ENCODE measurements around the gene SH3BP5L. TPM values are rescaled to one million over a fixed set of nuclear protein-coding genes. Genes with fewer than 3 reads are reported as not detected.

Gene SH3BP5L
- total RNA-seq, 6 experiments from 2014 or later: 29.8 to 42.1 (median 32.2) TPM

GRCh38 chr1:248783367-248783766 lies 42.3 kb downstream of the SH3BP5L start:
- Mint-ChIP-seq H3K4me3 (no peak overlapping the region), H3K27ac (no peak overlapping the region), H3K4me1 (ENCODE audit: low read depth) (no peaks in the 10 kb centered on the region), H3K36me3 (ENCODE audit: low read depth) (no peaks in the 10 kb centered on the region), H3K9me3 (no peaks in the 10 kb centered on the region), H3K27me3 (ENCODE audit: insufficient read depth) (peaks cover 4% of the 10 kb centered on the region)
- TF ChIP-seq CTCF (IDR thresholded peaks at IDR 0.05): no peak
- DNase-seq: no peak

DNA sequence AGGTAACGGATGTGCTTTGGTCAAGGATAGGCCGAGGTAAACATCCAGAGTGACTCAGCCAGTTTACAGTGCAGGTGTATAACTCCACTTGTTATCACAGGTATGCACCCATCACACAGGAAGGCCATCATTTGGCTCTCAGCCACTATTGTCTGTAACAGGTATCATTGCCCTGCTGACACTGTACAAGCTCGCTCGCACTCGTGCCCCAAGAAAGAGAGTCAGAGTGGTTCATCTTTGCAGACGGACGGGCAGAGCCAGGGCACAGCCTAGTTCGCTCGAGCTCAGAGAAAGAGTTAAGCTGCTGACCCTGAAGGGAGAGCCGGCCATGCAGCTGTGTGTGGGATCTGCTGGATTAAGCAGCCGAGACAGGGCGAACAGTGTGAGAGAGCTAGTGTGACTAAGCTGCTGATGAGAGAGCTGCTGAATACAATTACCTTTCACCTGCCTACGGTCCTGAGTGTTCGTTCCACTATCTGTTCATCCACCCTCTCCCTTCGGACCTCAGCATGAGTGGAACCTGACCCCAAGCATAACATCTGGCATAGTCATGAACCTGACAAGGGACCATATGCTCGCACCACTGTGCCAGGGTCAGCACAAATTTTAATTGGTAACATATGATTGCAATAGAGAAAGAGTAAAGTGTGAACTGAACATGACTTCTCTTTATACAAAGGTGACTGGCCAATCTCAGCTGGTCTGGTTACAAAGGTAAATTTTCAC lies 43.1 kb downstream of the SH3BP5L start:
- Mint-ChIP-seq H3K27ac (no peak overlapping the region), H3K9me3 (no peaks in the 10 kb centered on the region), H3K27me3 (ENCODE audit: insufficient read depth) (peaks cover 4% of the 10 kb centered on the region), H3K4me3 (no peak overlapping the region), H3K36me3 (ENCODE audit: low read depth) (no peaks in the 10 kb centered on the region), H3K4me1 (ENCODE audit: low read depth) (no peaks in the 10 kb centered on the region)
- no peak for DNase-seq
- TF ChIP-seq CTCF (IDR thresholded peaks at IDR 0.05): no peak

GRCh38 chr1:248779350-248779749 lies 46.4 kb downstream of the SH3BP5L start:
- Mint-ChIP-seq H3K4me3 (no peak overlapping the region), H3K9me3 (no peaks in the 10 kb centered on the region; the same call in 1 of the 2 replicates), H3K36me3 (ENCODE audit: low read depth) (no peaks in the 10 kb centered on the region), H3K4me1 (ENCODE audit: low read depth) (no peaks in the 10 kb centered on the region), H3K27me3 (ENCODE audit: insufficient read depth) (peaks cover 6% of the 10 kb centered on the region), H3K27ac (no peak overlapping the region)
- TF ChIP-seq CTCF (IDR thresholded peaks at IDR 0.05): no peak
- no peak for DNase-seq

- Mint-ChIP-seq H3K4me1 (ENCODE audit: low read depth) (no peaks in the 10 kb centered on the region), H3K27me3 (ENCODE audit: insufficient read depth) (peaks cover 6% of the 10 kb centered on the region), H3K9me3 (no peaks in the 10 kb centered on the region; the same call in 1 of the 2 replicates), H3K4me3 (no peak overlapping the region), H3K27ac (no peak overlapping the region), H3K36me3 (ENCODE audit: low read depth) (no peaks in the 10 kb centered on the region)
- no peak for DNase-seq
- no peak for TF ChIP-seq CTCF (IDR thresholded peaks at IDR 0.05)
Measured at GRCh38 chr1:248778906-248779305, 46.8 kb downstream of the SH3BP5L start.

DNA sequence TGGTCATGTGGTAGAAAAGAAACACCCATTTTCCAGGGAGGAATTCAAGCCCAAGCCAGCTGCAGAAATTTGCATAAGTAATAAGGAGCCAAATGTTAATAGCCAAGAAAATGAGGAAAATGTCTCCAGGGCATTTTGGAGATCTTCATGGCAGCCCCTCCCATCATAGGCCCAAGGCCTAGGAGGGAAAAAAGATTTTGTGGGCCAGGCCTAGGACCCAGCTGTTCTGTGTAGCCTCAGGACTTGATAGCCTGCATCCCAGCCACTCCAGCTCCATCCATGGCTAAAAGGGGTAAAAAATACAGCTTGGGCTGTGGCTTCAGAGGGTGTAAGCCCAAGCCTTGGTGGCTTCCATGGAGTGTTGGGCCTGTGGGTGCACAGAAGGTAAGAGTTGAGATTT lies 48.7 kb downstream of the SH3BP5L start:
- H3K27ac Mint-ChIP-seq: no peak overlapping the region
- no peak overlapping the region for H3K4me3 Mint-ChIP-seq
- no peaks in the 10 kb centered on the region for H3K4me1 Mint-ChIP-seq (ENCODE audit: low read depth)
- H3K9me3 Mint-ChIP-seq: no peaks in the 10 kb centered on the region; the same call in 1 of the 2 replicates
- DNase-seq: no peak
- H3K36me3 Mint-ChIP-seq (ENCODE audit: low read depth): no peaks in the 10 kb centered on the region
- TF ChIP-seq CTCF (IDR thresholded peaks at IDR 0.05): no peak
- H3K27me3 Mint-ChIP-seq (ENCODE audit: insufficient read depth): peaks cover 6% of the 10 kb centered on the region

Measured in HFFc6 (cell line).